Testis (tissue), 3 donors: ENCODE results near the gene AGBL2. TPM values are rescaled to one million over a fixed set of nuclear protein-coding genes. Genes with fewer than 3 reads are reported as not detected.

Source experiments
- DNase-seq: peaks from one replicate; pipeline ENCODE4 v3.0.0-alpha.2; 2019
- H3K27ac ChIP-seq, 2 donors: fragments of 200-600 bp; sonication (generic); one replicate each; pipeline ENCODE4 v1.5.1; 2019
- H3K27me3 ChIP-seq: fragments of 200-600 bp; sonication (generic); one replicate; pipeline ENCODE4 v1.5.1; 2019
- H3K36me3 ChIP-seq: fragments of 200-600 bp; sonication (generic); one replicate; pipeline ENCODE4 v1.5.1; 2017; ENCODE audit warnings: low read depth; ENCODE audit errors: missing control alignments
- H3K4me1 ChIP-seq: fragments of 200-600 bp; sonication (generic); one replicate; pipeline ENCODE4 v1.5.1; 2019
- H3K4me3 ChIP-seq, 2 donors: fragments of 200-600 bp; sonication (generic); one replicate each; pipeline ENCODE4 v1.5.1; 2017 to 2019
- H3K9me3 ChIP-seq: fragments of 200-600 bp; sonication (generic); one replicate; pipeline ENCODE4 v1.5.1; 2017
- POLR2A ChIP-seq: fragments of 450-650 bp; IDR thresholded peaks from one replicate; pipeline ENCODE4 v1.6.1; 2017; ENCODE audit warnings: antibody characterized with exemption, mild to moderate bottlenecking, moderate library complexity
- WGBS, 2 donors: methylation state at CpG; one replicate each; pipeline ENCODE4 v1.1.5; 2018; 5-methylcytosine and 5-hydroxymethylcytosine counted together
- intact Hi-C: fragments of 100-400 bp; cut with DNase I; formaldehyde crosslinking; loops from one replicate; pipeline ENCODE4 v1.15.1; 2023; ENCODE audit warnings: low total_unique reads
- polyA plus RNA-seq: library from polyadenylated mRNA; stranded (reverse); fragments of 350-450 nt; fragmentation: Illumina TruSeq; extraction: RNeasy Lipid Tissue Mini Kit (QIAGEN cat#74804); gene quantifications from one replicate; pipeline ENCODE4 v1.2.3, GENCODE V29; 2014; ENCODE audit warnings: low read depth, low replicate concordance; ENCODE audit not compliant: insufficient read depth
- total RNA-seq, 2 donors: library from RNA; depleted of rRNA; stranded (reverse); fragments of >200 nt; gene quantifications; one replicate each; pipeline ENCODE4 v1.2.3, GENCODE V29; 2016
- TF ChIP-seq, protein P1 (sequence below), 3 experiments: fragments of 450-650 bp in 2 of 3; fragments of 200-600 bp in 1 of 3; sonication (generic) in 1 of 3; IDR thresholded peaks; one replicate each; pipeline ENCODE4 v1.5.1; 2016 to 2019; ENCODE audit warnings: antibody characterized with exemption in 3 of 3, mild to moderate bottlenecking in 2 of 3, moderate library complexity in 1 of 3

AGBL2 gene
- total and polyA plus RNA-seq, 3 donors from 2014 or later = 25.8 to 65.2 (median 40.6) TPM

DNA sequence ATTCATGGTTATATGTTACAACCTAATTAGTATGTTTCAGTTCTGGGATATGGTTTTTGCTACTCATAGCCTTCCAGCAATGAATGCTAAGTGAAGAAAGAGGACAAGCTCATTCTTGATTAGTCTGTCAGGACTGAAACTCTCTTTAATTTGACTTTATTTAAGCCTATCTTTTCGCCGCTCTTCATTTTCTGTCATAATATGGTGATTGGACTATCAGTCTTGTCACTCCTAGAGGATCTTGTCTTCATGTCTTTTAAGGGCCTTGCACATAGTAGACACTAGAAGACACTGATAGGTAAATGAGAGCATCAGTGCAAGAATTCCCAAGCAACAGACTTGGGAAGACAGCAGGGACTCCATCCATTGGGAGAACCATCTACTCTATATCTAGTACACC, 53.9 kb downstream of the AGBL2 start:
- no peaks in the 10 kb centered on the region for H3K36me3 ChIP-seq
- no peak for DNase-seq
- H3K27ac ChIP-seq = no peak overlapping the region
- no peaks in the 10 kb centered on the region for H3K4me1 ChIP-seq
- H3K27me3 ChIP-seq = no peaks in the 10 kb centered on the region
- intact Hi-C loops = no loop called here
- H3K4me3 ChIP-seq = no peak overlapping the region
- H3K9me3 ChIP-seq = no peaks in the 10 kb centered on the region
- 98 to 100% methylated on average over 2 of the region's 2 CpGs for WGBS, 2 donors
- TF ChIP-seq, protein P1, sequence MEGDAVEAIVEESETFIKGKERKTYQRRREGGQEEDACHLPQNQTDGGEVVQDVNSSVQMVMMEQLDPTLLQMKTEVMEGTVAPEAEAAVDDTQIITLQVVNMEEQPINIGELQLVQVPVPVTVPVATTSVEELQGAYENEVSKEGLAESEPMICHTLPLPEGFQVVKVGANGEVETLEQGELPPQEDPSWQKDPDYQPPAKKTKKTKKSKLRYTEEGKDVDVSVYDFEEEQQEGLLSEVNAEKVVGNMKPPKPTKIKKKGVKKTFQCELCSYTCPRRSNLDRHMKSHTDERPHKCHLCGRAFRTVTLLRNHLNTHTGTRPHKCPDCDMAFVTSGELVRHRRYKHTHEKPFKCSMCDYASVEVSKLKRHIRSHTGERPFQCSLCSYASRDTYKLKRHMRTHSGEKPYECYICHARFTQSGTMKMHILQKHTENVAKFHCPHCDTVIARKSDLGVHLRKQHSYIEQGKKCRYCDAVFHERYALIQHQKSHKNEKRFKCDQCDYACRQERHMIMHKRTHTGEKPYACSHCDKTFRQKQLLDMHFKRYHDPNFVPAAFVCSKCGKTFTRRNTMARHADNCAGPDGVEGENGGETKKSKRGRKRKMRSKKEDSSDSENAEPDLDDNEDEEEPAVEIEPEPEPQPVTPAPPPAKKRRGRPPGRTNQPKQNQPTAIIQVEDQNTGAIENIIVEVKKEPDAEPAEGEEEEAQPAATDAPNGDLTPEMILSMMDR (IDR thresholded peaks at IDR 0.05) = no peak
- TF ChIP-seq POLR2A = no peak

DNA sequence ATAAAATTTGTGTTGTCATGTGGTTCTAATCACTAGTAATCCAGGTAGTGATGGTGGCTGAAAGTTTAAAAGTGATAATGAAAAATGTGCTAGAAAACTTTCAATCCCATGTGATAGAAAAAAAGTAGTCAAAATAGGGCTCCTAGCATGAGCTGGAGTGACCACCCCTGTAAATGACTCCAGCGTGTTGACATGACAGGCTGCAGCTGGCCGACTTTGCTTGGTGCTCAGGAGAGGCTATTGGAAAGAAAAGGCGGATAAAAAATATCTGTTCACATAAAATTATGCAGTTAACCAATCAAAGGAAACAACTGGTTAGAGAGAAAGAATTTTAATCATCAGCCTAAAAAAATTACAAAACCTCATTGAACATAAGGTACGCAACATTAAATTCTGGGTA, 55.9 kb downstream of the AGBL2 start:
- Histone ChIP-seq H3K36me3 (no peaks in the 10 kb centered on the region), H3K4me3 (no peak overlapping the region), H3K9me3 (no peaks in the 10 kb centered on the region), H3K27ac (no peak overlapping the region), H3K4me1 (no peaks in the 10 kb centered on the region), H3K27me3 (no peaks in the 10 kb centered on the region)
- no peak for DNase-seq
- 73 to 81% methylated on average over 4 of the region's 4 CpGs for WGBS, 2 donors
- intact Hi-C loops = no loop called here
- TF ChIP-seq, protein P1 (IDR thresholded peaks at IDR 0.05) = no peak
- TF ChIP-seq POLR2A = no peak

DNA sequence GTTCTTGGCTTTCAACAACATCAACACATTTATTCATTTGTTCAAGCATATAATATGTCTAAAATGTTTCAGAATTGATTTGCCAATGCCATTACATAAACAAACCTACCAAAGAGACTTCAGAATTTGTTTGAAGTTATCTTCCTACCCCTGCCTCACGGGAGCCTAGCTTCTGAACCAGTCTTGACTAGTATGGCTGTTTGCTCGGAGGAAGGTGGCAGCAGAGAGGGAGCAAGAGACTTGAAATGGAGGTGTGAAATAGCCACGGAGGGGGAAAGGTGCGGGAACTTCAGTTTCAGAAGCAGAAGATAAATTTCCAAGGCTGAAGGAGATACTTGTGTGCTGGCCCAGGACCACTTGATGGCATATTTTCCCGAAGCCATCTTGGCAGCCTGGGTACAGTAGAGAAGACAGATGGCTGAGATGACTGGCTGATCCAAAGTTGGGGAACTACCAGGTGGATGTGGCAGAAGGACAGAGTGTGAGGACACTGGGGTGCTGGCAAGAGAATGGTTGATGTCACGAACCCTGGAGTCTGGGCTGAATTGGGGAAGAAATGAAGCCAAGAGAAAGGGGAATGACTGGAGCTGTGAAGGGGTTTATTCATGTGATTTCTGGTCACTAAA, 58.8 kb downstream of the AGBL2 start:
- H3K4me3 ChIP-seq = no peak overlapping the region
- TF ChIP-seq, protein P1 (IDR thresholded peaks at IDR 0.05) = no peak
- TF ChIP-seq POLR2A = no peak
- 65 to 80% methylated on average over 6 of the region's 6 CpGs for WGBS, 2 donors
- no peaks in the 10 kb centered on the region for H3K9me3 ChIP-seq
- intact Hi-C loops = no loop called here
- no peak overlapping the region for H3K27ac ChIP-seq
- no peaks in the 10 kb centered on the region for H3K27me3 ChIP-seq
- DNase-seq = no peak
- H3K36me3 ChIP-seq = no peaks in the 10 kb centered on the region
- H3K4me1 ChIP-seq = no peaks in the 10 kb centered on the region

DNA sequence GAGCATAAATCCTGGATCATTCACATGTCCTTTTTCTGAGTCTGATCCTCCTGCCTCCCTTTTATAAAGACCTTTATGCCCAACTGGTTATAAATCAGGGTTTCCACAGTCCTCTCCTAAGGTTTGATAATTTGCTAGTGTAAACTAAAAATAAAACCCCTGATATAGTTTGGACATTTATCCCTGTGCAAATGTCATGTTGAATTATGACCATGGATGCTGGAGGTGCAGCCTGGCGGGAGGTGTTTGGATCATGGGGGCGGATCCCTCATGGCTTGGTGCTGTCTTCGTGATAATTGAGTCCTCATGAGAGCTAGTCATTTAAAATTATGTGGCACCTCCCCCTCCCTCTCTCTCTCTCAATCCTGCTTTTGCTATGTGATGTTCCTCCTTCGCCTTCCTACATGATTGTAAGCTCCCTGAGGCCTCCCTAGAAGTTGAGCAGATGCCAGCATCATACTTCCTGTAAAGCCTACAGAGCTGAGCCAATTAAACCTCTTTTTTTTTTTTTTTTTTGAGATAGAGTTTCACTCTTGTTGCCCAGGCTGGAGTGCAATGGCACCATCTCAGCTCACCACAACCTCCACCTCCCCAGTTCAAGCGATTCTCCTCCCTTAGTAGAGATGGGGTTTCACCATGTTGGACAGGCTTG, 63.2 kb downstream of the AGBL2 start:
- H3K27me3 ChIP-seq = no peaks in the 10 kb centered on the region
- intact Hi-C loops = no loop called here
- 74 to 80% methylated on average over 5 of the region's 5 CpGs for WGBS, 2 donors
- no peaks in the 10 kb centered on the region for H3K9me3 ChIP-seq
- TF ChIP-seq POLR2A = no peak
- TF ChIP-seq, protein P1 (IDR thresholded peaks at IDR 0.05) = no peak
- no peak overlapping the region for H3K27ac ChIP-seq
- H3K36me3 ChIP-seq = no peaks in the 10 kb centered on the region
- no peak for DNase-seq
- no peak overlapping the region for H3K4me3 ChIP-seq
- H3K4me1 ChIP-seq = no peaks in the 10 kb centered on the region

DNA sequence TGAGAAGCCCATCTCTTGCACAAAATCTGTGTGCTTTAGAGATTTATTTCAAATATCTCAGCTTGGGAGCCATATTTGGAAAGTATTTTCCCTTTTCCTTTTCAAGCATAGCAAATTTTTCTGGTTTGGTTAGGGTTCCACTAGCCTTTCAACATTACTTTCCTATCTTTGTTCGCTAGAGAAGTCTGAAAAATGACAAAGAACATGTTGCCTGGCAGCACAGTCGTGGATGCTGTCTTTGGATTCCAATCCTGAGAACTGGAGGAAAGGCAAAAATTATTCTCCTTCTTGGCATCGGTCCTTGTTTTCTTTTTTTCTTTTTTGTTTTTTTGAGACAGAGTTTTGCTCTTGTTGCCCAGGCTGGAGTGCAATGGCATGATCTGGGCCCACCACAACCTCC, 65.9 kb downstream of the AGBL2 start:
- no peaks in the 10 kb centered on the region for H3K27me3 ChIP-seq
- 60 to 63% methylated on average over 3 of the region's 3 CpGs for WGBS, 2 donors
- no peak overlapping the region for H3K27ac ChIP-seq
- H3K4me3 ChIP-seq = no peak overlapping the region
- TF ChIP-seq, protein P1 (IDR thresholded peaks at IDR 0.05) = no peak
- TF ChIP-seq POLR2A = no peak
- intact Hi-C loops = no loop called here
- H3K36me3 ChIP-seq = no peaks in the 10 kb centered on the region
- no peak for DNase-seq
- H3K4me1 ChIP-seq = no peaks in the 10 kb centered on the region
- no peaks in the 10 kb centered on the region for H3K9me3 ChIP-seq
